GM23338 (cell line): Measurements from ENCODE around the gene TIMP3. TPM values are rescaled to one million over a fixed set of nuclear protein-coding genes. Genes with fewer than 3 reads are reported as not detected.

Source experiments
- ATAC-seq: fragments of 200-7000 bp; cut with Tn5 transposase; 3 replicates; pipeline ENCODE4 v1.9.1; 2020
- DNase-seq: peaks from one replicate; pipeline ENCODE4 v3.0.0-alpha.2; 2015; ENCODE audit warnings: low spot score
- H2AFZ ChIP-seq: fragments of 200-600 bp; sonication (generic); 2 replicates; pipeline ENCODE4 v1.8.0; 2016; ENCODE audit warnings: antibody characterized with exemption, mild to moderate bottlenecking, moderate library complexity
- H3F3A ChIP-seq: fragments of 200-600 bp; sonication (generic); replicated peaks from 2 replicates; pipeline ENCODE4 v1.8.0; 2017; ENCODE audit warnings: antibody characterized with exemption, mixed run types, low read depth
- H3K27ac ChIP-seq: fragments of 200-600 bp; sonication (generic); 2 replicates; pipeline ENCODE4 v1.6.1; 2016; ENCODE audit warnings: low read depth
- H3K27me3 ChIP-seq: fragments of 200-600 bp; sonication (generic); 2 replicates; pipeline ENCODE4 v1.8.0; 2016; ENCODE audit warnings: mild to moderate bottlenecking, mixed run types, moderate library complexity; ENCODE audit not compliant: insufficient read depth
- H3K36me3 ChIP-seq: fragments of 200-600 bp; sonication (generic); 2 replicates; pipeline ENCODE4 v1.8.0; 2016; ENCODE audit warnings: mild to moderate bottlenecking; ENCODE audit not compliant: insufficient read depth
- H3K4me1 ChIP-seq: fragments of 200-600 bp; sonication (generic); 2 replicates; pipeline ENCODE4 v1.8.0; 2016; ENCODE audit warnings: mild to moderate bottlenecking, moderate library complexity; ENCODE audit not compliant: insufficient read depth
- H3K4me2 ChIP-seq: fragments of 200-600 bp; sonication (generic); 2 replicates; pipeline ENCODE4 v1.7.1; 2017; ENCODE audit warnings: mixed run types
- H3K4me3 ChIP-seq: fragments of 200-600 bp; sonication (generic); 2 replicates; pipeline ENCODE4 v1.6.1; 2016; ENCODE audit warnings: mixed run types
- H3K79me2 ChIP-seq: fragments of 200-600 bp; sonication (generic); replicated peaks from 2 replicates; pipeline ENCODE4 v1.8.0; 2017; ENCODE audit warnings: mild to moderate bottlenecking; ENCODE audit not compliant: insufficient read depth
- H3K9me2 ChIP-seq: fragments of 200-600 bp; sonication (generic); 2 replicates; pipeline ENCODE4 v1.8.0; 2017; ENCODE audit not compliant: insufficient read depth
- H4K20me1 ChIP-seq: fragments of 200-600 bp; sonication (generic); replicated peaks from 2 replicates; pipeline ENCODE4 v1.8.0; 2017; ENCODE audit warnings: mild to moderate bottlenecking; ENCODE audit not compliant: insufficient read depth
- H3K27ac Mint-ChIP-seq: 2 replicates; pipeline ENCODE4 v1.8.0; 2020; ENCODE audit warnings: inconsistent platforms, mild to moderate bottlenecking, moderate library complexity, mixed read lengths
- H3K27me3 Mint-ChIP-seq: 3 replicates; pipeline ENCODE4 v1.8.0; 2022; ENCODE audit warnings: low read depth, mild to moderate bottlenecking, moderate library complexity, mixed read lengths, inconsistent platforms; ENCODE audit not compliant: insufficient read depth, poor library complexity
- H3K36me3 Mint-ChIP-seq: 3 replicates; pipeline ENCODE4 v1.8.0; 2021; ENCODE audit warnings: low read depth, mild to moderate bottlenecking, inconsistent platforms, moderate library complexity, mixed read lengths
- H3K4me1 Mint-ChIP-seq: 3 replicates; pipeline ENCODE4 v1.8.0; 2020; ENCODE audit warnings: mild to moderate bottlenecking, inconsistent platforms, mixed read lengths
- H3K4me3 Mint-ChIP-seq: 3 replicates; pipeline ENCODE4 v1.8.0; 2021; ENCODE audit warnings: moderate library complexity, mild to moderate bottlenecking, inconsistent platforms, mixed read lengths
- H3K9me3 Mint-ChIP-seq: 3 replicates; pipeline ENCODE4 v1.8.0; 2020; ENCODE audit warnings: moderate library complexity, mild to moderate bottlenecking, inconsistent platforms, mixed read lengths
- CREB1 ChIP-seq: fragments of 250-450 bp; sonication (Bioruptor Pico); IDR thresholded peaks from 2 replicates; pipeline ENCODE4 v1.5.0; 2020; ENCODE audit warnings: low read depth, mild to moderate bottlenecking, moderate library complexity
- EZH2 ChIP-seq: fragments of 200-600 bp; sonication (generic); IDR thresholded peaks from one replicate; pipeline ENCODE4 v1.8.0; 2017; ENCODE audit warnings: antibody characterized with exemption, mild to moderate bottlenecking, low read depth; ENCODE audit not compliant: unreplicated experiment
- EZH2phosphoT487 ChIP-seq: fragments of 200-600 bp; sonication (generic); IDR thresholded peaks from one replicate; pipeline ENCODE4 v1.8.1; 2018; ENCODE audit warnings: antibody characterized with exemption; ENCODE audit not compliant: unreplicated experiment
- JUNB ChIP-seq: IDR thresholded peaks from one replicate; pipeline ENCODE4 v1.6.1; 2016; ENCODE audit warnings: antibody characterized with exemption; ENCODE audit not compliant: unreplicated experiment
- NANOG ChIP-seq: IDR thresholded peaks from 2 replicates; pipeline ENCODE4 v1.6.1; 2016; ENCODE audit warnings: antibody characterized with exemption, borderline replicate concordance
- POLR2AphosphoS5 ChIP-seq: IDR thresholded peaks from 2 replicates; pipeline ENCODE4 v1.6.1; 2016; ENCODE audit warnings: antibody characterized with exemption, low read depth
- STAT1 ChIP-seq: IDR thresholded peaks from one replicate; pipeline ENCODE4 v1.6.1; 2016; ENCODE audit warnings: antibody characterized with exemption; ENCODE audit not compliant: unreplicated experiment
- ZNF114 ChIP-seq: fragments of 250-450 bp; sonication (Bioruptor Pico); IDR thresholded peaks from 2 replicates; pipeline ENCODE4 v1.5.0; 2020; ENCODE audit warnings: mild to moderate bottlenecking, moderate library complexity
- ZNF331 ChIP-seq: fragments of 250-450 bp; sonication (Bioruptor Pico); IDR thresholded peaks from 2 replicates; pipeline ENCODE4 v1.5.0; 2020; ENCODE audit warnings: low read depth, mild to moderate bottlenecking, moderate library complexity
- ZNF462 ChIP-seq: fragments of 250-450 bp; sonication (Bioruptor Pico); IDR thresholded peaks from 2 replicates; pipeline ENCODE4 v1.5.0; 2020; ENCODE audit warnings: mild to moderate bottlenecking, moderate library complexity
- polyA plus RNA-seq: library from polyadenylated mRNA; unstranded; fragments of >200 nt; fragmentation: Nextera tagmentation; extraction: Ambion mirVana; gene quantifications from 2 replicates; pipeline ENCODE4 v1.2.1, GENCODE V29; 2016
- total RNA-seq: library from RNA; depleted of rRNA; stranded (reverse); fragments of >200 nt; shearing (Covaris generic); gene quantifications from 2 replicates; pipeline ENCODE4 v1.2.3, GENCODE V29; 2014
- TF ChIP-seq, protein P1 (sequence below), 2 experiments: fragments of 200-600 bp in 1 of 2; sonication (generic) in 1 of 2; conservative IDR thresholded peaks; 2 replicates each; pipeline versions ENCODE4 v1.5.1 to v1.6.1; 2016 to 2017; ENCODE audit warnings: antibody characterized with exemption in 2 of 2, low read depth in 2 of 2, mild to moderate bottlenecking in 2 of 2, moderate library complexity in 1 of 2
- TF ChIP-seq, protein P2 (sequence below): IDR thresholded peaks from one replicate; pipeline ENCODE4 v1.6.1; 2018; ENCODE audit warnings: antibody characterized with exemption; ENCODE audit not compliant: unreplicated experiment

The TIMP3 gene
- total and polyA plus RNA-seq, 2 experiments from 2014 or later = 1.4 to 4.3 TPM

DNA sequence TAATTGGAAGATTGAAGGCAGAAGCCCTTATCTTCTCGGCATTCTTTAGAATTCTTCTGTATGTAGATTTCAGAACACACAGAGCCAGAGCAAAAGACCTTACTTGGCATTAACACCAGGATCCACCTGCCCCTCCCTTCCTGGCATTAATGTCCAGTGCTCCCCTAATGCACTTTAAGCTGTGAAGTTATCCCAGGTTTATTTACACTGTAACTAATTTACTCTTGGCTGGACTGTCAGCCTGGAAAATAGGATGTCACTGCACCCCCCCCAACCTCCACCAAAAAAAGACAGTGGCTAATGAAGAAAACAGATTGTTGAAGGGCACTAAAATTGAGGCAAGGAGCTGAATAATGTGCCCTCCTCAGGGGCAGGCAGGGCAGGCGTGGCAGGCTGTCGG lies 30.1 kb downstream of the TIMP3 start (continued):
- TF ChIP-seq EZH2 = no peak
- no peak for TF ChIP-seq ZNF331 (CRISPR knock-in tag)
- TF ChIP-seq, protein P1, sequence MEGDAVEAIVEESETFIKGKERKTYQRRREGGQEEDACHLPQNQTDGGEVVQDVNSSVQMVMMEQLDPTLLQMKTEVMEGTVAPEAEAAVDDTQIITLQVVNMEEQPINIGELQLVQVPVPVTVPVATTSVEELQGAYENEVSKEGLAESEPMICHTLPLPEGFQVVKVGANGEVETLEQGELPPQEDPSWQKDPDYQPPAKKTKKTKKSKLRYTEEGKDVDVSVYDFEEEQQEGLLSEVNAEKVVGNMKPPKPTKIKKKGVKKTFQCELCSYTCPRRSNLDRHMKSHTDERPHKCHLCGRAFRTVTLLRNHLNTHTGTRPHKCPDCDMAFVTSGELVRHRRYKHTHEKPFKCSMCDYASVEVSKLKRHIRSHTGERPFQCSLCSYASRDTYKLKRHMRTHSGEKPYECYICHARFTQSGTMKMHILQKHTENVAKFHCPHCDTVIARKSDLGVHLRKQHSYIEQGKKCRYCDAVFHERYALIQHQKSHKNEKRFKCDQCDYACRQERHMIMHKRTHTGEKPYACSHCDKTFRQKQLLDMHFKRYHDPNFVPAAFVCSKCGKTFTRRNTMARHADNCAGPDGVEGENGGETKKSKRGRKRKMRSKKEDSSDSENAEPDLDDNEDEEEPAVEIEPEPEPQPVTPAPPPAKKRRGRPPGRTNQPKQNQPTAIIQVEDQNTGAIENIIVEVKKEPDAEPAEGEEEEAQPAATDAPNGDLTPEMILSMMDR (conservative IDR thresholded peaks at IDR 0.05; ENCODE audit: low read depth in 2 of 2) = no peak
- no peak for TF ChIP-seq NANOG

- Mint-ChIP-seq H3K27me3 (peaks cover 11% of the 10 kb centered on the region), H3K9me3 (no peaks in the 10 kb centered on the region), H3K4me3 (no peak overlapping the region), H3K4me1 (peaks cover 29% of the 10 kb centered on the region), H3K36me3 (no peaks in the 10 kb centered on the region), H3K27ac (no peak overlapping the region)
- Histone ChIP-seq H3K79me2 (no peaks in the 10 kb centered on the region; the same call in 1 of the 2 replicates), H3K36me3 (no peaks in the 10 kb centered on the region), H2AFZ (no peak overlapping the region), H3K4me1 (peaks cover 22% of the 10 kb centered on the region), H3K27ac (no peak overlapping the region), H4K20me1 (peaks cover 7% of the 10 kb centered on the region), H3K4me2 (no peak overlapping the region), H3K4me3 (no peak overlapping the region), H3F3A (no peaks in the 10 kb centered on the region), H3K27me3 (no peaks in the 10 kb centered on the region), H3K9me2 (no peaks in the 10 kb centered on the region)
- DNase-seq (no peak), ATAC-seq (no peak)
- TF ChIP-seq EZH2 = no peak
- no peak for TF ChIP-seq POLR2AphosphoS5
- TF ChIP-seq JUNB = no peak
- TF ChIP-seq EZH2phosphoT487 = no peak
- TF ChIP-seq, protein P2, sequence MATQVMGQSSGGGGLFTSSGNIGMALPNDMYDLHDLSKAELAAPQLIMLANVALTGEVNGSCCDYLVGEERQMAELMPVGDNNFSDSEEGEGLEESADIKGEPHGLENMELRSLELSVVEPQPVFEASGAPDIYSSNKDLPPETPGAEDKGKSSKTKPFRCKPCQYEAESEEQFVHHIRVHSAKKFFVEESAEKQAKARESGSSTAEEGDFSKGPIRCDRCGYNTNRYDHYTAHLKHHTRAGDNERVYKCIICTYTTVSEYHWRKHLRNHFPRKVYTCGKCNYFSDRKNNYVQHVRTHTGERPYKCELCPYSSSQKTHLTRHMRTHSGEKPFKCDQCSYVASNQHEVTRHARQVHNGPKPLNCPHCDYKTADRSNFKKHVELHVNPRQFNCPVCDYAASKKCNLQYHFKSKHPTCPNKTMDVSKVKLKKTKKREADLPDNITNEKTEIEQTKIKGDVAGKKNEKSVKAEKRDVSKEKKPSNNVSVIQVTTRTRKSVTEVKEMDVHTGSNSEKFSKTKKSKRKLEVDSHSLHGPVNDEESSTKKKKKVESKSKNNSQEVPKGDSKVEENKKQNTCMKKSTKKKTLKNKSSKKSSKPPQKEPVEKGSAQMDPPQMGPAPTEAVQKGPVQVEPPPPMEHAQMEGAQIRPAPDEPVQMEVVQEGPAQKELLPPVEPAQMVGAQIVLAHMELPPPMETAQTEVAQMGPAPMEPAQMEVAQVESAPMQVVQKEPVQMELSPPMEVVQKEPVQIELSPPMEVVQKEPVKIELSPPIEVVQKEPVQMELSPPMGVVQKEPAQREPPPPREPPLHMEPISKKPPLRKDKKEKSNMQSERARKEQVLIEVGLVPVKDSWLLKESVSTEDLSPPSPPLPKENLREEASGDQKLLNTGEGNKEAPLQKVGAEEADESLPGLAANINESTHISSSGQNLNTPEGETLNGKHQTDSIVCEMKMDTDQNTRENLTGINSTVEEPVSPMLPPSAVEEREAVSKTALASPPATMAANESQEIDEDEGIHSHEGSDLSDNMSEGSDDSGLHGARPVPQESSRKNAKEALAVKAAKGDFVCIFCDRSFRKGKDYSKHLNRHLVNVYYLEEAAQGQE = no peak
- TF ChIP-seq ZNF114 (CRISPR knock-in tag) = no peak
- no peak for TF ChIP-seq CREB1
- TF ChIP-seq, protein P1 (conservative IDR thresholded peaks at IDR 0.05; ENCODE audit: low read depth in 2 of 2) = no peak
- TF ChIP-seq STAT1 = no peak
- no peak for TF ChIP-seq ZNF462 (CRISPR knock-in tag)
- TF ChIP-seq NANOG = no peak
- no peak for TF ChIP-seq ZNF331 (CRISPR knock-in tag)
Measured at GRCh38 chr22:32832174-32832573, 30.7 kb downstream of the TIMP3 start.
